GM18505 (cell line): Measurements from ENCODE around the gene SYNJ1.

Experiments used
- ATAC-seq: cut with Tn5 transposase; IDR thresholded peaks from one replicate; pipeline ENCODE4 v1.9.1; 2021; ENCODE audit not compliant: unreplicated experiment
- POLR2A ChIP-seq: IDR thresholded peaks from 4 replicates; pipeline ENCODE4 v1.6.1; 2011; ENCODE audit warnings: borderline replicate concordance; ENCODE audit not compliant: insufficient read depth, insufficient read length; ENCODE audit errors: extremely low read depth

Gene SYNJ1

DNA sequence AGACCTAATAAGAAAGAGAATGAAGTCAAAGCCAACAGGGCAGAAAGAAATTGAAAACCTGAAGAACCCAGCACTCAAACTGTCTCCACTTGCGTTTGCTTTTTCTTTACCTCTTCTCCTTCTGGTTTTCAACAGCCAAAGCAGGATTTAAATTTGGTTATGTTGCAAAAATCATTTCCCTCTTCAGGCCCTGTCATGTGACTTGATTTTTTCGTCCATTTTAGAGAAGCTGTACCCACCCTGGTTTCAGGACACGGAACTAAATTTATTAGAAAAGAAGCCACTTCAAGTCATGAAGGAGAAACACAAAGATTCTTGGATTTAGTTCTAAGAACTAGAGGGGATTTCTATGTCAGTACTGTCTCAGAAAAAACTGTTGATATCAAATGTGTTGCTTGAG, 1.0 kb upstream of the SYNJ1 start:
- ATAC-seq: no peak
- TF ChIP-seq POLR2A: no peak

- ATAC-seq: no peak
- no peak for TF ChIP-seq POLR2A
Measured at GRCh38 chr21:32728456-32728839, 635 bp upstream of the SYNJ1 start.

DNA sequence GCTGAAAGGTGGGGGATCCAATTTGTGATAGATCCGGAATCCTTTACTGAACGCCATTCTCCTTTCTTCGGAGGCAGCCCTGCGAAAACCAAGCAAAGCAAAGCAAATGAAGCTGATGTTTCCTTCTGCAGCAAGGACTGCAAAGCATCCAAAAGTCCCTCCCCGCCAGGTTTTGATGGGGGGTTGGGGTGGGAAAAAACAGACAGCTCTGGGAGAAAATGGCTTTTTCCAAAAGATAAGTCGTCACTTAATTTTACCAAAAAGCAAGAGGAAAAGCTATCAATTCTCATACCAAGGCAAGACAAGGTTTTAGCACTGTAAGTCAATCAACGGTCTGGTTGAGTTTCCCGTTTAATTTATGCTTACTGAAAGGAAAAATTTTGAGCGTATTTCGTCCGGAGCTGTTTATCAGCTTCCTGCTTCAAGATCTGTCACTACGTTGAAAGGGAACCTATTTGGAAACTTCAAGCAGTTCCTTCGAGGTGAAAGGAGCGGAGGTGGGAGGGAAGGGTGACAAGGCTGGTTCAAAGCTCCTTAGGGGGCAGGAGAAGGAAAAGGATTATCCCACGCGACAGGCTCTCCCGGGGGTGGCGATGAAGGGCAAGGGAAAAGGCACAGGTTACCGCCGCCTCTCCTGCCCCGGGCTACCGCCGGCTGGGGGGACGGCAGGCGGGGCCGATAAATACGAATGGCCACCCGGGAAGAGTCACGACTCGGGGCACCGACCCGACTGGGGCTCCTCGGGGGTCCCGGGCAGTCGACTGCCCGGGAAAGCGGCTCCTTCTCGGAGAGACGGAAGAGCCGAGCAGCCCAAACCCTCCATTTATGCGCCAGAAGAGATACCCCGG, 750 bp downstream of the SYNJ1 start:
- TF ChIP-seq POLR2A: no peak

DNA sequence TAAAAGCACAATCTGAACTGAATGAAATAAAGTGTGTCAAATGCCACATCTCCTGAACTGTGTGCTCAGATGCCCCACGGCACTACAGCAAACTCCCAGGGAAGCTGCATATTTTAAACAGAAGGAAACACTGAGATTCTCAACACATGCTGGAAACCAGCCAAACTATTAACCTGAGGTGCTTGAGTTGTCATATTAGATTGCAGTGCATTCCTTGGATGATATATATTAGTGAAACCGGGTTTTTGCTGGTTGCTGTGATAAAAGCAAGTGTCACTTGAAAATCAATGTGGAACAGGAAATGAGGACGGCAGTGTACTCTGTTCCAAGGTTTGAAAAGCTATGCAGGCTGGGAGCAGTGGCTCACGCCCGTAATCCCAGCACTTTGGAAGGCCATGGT, 8.7 kb downstream of the SYNJ1 start:
- ATAC-seq: no peak
- no peak for TF ChIP-seq POLR2A

More for the DNA sequence above, 750 bp downstream of the SYNJ1 start:
- peak; percentile 19 for ATAC-seq

- no peak for ATAC-seq
- TF ChIP-seq POLR2A: no peak
Measured at GRCh38 chr21:32717851-32718316, 9.9 kb downstream of the SYNJ1 start.

DNA sequence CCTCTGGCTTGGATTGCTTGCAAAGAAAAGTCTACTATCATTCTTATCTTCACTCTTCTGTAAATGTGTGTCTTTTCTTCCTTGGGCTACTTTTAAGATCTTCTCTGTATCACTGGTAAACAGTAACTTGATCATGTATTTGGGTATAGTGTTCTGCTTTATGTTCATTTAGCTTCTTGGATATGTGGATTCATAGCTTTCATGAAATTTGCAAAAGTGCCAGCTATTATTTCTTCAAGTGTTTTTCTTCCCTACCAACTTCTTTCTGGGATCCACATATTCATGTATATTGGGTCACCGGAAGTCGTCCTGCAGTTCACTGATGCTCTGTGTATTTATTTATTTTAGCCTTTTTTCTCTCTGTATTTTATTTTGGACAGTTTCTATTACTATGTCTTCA, 11.3 kb downstream of the SYNJ1 start:
- no peak for TF ChIP-seq POLR2A
- no peak for ATAC-seq

GRCh38 chr21:32713726-32714125, 14.1 kb downstream of the SYNJ1 start:
- no peak for TF ChIP-seq POLR2A
- ATAC-seq: no peak

DNA sequence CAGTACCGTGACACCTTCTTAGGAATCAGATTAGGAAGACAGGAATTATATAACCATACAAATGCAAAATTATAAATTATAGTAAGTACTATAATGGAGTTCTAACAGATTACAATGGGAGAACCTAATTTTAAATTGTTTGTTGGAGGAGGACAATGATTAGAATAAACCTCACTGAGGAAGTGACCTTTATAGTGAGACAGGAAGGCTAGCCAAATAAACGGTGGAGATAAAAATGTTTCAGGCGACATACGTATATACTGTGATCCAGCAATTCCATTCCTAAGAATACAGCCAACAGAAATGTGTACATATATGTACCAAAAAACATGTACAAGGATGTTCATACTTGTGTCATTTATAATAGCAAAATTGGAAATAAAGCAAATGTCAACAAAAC, 15.2 kb downstream of the SYNJ1 start:
- TF ChIP-seq POLR2A: no peak
- no peak for ATAC-seq

DNA sequence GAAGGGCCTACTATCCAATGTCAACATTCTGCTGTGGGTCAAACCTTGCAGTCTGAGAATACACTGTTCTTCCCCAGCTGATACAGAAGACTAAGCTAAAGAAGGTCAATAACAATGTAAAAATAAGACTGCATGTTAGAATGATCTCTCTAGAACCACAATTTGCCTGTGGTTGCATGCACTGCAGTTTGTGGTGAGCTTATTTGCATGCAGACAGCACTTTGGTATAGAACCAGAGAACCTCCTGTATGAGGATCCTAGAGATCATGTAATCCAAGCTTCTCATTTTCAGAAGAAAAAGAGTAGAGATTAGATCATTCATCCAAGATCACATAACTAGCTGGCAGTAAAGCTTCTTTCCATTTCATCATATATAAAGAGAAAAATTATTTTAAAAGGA, 15.8 kb downstream of the SYNJ1 start:
- ATAC-seq: peak; percentile 92
- TF ChIP-seq POLR2A: no peak

- no peak for ATAC-seq
- no peak for TF ChIP-seq POLR2A
Measured at GRCh38 chr21:32710987-32711386, 16.8 kb downstream of the SYNJ1 start.

GRCh38 chr21:32710069-32710784, 17.6 kb downstream of the SYNJ1 start:
- no peak for TF ChIP-seq POLR2A
- no peak for ATAC-seq

DNA sequence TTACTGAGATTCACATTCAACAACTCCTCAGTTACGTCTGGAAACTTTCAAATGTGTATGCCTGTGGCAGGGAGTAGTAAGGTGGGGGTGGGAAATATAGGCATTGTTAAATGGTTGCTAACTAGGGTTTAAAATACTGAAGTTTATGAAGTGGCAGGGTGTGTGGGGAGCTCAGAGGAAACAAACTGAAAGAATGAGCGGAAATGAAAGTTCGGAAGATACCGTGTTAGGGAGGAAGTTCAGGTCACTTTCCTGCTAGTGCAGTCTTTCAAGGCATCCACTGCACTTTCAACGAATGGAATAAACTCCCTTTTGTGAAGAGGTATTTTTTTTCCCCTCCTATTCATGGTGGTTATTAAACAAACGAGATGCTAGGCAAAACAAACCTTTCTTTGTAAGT, 19.7 kb downstream of the SYNJ1 start:
- ATAC-seq: no peak

DNA sequence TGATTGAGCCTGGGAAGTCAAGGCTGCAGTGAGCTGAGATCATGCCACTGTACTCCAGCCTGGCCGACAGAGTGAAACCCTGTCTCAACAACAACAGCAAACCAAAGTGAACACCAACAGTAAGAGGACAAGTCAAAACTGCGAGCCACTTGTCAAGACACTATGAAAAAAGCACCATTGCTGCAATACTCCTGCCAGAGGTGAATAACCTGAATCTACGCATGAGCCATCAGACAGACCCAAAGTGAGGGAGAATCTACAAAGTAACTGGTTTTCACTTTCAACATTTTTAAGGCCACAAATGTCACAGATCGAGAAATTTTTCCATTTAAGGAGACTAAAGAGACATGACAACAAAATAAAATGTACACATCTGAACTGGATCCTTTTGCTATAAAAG, 21.9 kb downstream of the SYNJ1 start:
- no peak for ATAC-seq
- no peak for TF ChIP-seq POLR2A

More for the DNA sequence above, 19.7 kb downstream of the SYNJ1 start:
- TF ChIP-seq POLR2A: no peak

DNA sequence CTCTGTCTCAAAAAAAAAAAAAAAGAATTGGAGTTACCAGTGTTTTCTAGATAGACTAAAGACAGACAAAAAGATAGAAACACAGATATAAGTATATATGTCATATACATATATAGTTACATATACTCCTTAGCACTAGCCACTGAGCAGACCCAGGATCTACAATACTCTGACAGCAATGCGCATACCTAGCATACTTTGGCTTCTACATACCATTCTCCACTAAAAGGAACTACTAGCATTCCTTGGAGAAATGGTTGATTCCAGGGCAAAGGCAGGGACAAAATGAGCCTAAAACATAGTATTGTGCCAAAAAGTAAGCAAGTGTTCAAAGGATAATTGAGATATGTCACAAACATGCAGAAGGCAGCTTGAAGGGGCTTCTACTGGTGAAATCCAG, 22.7 kb downstream of the SYNJ1 start:
- no peak for ATAC-seq
- no peak for TF ChIP-seq POLR2A
